ENCODE measurements around the gene GRIK1.

GRIK1 gene

DNA sequence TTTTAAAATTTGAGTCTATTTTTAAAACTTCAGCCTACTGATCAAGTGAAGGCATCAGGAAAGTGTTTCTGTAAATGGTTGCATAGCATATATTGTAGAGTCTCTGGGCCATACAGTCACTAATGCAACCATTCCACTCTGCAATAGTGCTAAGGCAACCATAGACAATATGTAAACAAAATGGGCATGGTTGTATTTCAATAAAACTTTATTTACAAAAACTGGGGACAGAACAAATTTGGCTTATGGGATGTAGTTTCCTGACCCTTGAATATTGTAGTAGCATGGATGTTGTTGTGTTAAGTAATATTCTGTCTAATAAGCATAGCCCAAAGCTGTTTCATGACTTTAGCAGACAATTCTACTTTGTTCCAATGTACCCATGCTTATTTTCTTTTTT lies 117.7 kb downstream of the GRIK1 start:
- Histone ChIP-seq H3K4me1 (ENCODE audit: control insufficient read depth, insufficient read depth, low read length) (no peaks in the 10 kb centered on the region), H3K4me3 (ENCODE audit: low read depth, low read length) (no peak overlapping the region), H3K9me3 (ENCODE audit: control insufficient read depth, insufficient read depth, low read depth, low read length) (no peaks in the 10 kb centered on the region), H3K27ac (ENCODE audit: extremely low read depth, low read depth, low read length) (no peak overlapping the region), H3K36me3 (ENCODE audit: control insufficient read depth in 2 of 2, insufficient read depth in 1 of 2, low read length in 2 of 2) (no peaks in the 10 kb centered on the region)
- ChIA-PET CTCF (interaction anchor here (1.2 kb wide), 1 partner anchor 27 kb away, joined by 3 read pairs; no protein-coding TSS in a partner anchor), POLR2A (no interaction called here)
- TF ChIP-seq ZBTB1 (tag by site-specific recombination; IDR thresholded peaks at IDR 0.05) (no peak), ZNF560 (tag by site-specific recombination; IDR thresholded peaks at IDR 0.05; ENCODE audit: borderline replicate concordance) (no peak), KLF8 (tag by site-specific recombination; IDR thresholded peaks at IDR 0.05) (no peak), GLI4 (tag by site-specific recombination; IDR thresholded peaks at IDR 0.05) (no peak), TCF7L2 (IDR thresholded peaks at IDR 0.05; ENCODE audit: borderline replicate concordance, low read depth, low read length) (no peak), YY1 (tag by site-specific recombination; IDR thresholded peaks at IDR 0.05) (no peak), RBAK (tag by site-specific recombination; IDR thresholded peaks at IDR 0.05) (no peak), ZNF302 (tag by site-specific recombination; IDR thresholded peaks at IDR 0.05; ENCODE audit: low read depth) (no peak), YY2 (tag by site-specific recombination; IDR thresholded peaks at IDR 0.05) (no peak), ZNF843 (tag by site-specific recombination; IDR thresholded peaks at IDR 0.05) (no peak), ZNF423 (tag by site-specific recombination; IDR thresholded peaks at IDR 0.05) (no peak), ZNF404 (tag by site-specific recombination; IDR thresholded peaks at IDR 0.05) (no peak), FEZF1 (tag by site-specific recombination; IDR thresholded peaks at IDR 0.05) (no peak)
- TF ChIP-seq, protein P1, sequence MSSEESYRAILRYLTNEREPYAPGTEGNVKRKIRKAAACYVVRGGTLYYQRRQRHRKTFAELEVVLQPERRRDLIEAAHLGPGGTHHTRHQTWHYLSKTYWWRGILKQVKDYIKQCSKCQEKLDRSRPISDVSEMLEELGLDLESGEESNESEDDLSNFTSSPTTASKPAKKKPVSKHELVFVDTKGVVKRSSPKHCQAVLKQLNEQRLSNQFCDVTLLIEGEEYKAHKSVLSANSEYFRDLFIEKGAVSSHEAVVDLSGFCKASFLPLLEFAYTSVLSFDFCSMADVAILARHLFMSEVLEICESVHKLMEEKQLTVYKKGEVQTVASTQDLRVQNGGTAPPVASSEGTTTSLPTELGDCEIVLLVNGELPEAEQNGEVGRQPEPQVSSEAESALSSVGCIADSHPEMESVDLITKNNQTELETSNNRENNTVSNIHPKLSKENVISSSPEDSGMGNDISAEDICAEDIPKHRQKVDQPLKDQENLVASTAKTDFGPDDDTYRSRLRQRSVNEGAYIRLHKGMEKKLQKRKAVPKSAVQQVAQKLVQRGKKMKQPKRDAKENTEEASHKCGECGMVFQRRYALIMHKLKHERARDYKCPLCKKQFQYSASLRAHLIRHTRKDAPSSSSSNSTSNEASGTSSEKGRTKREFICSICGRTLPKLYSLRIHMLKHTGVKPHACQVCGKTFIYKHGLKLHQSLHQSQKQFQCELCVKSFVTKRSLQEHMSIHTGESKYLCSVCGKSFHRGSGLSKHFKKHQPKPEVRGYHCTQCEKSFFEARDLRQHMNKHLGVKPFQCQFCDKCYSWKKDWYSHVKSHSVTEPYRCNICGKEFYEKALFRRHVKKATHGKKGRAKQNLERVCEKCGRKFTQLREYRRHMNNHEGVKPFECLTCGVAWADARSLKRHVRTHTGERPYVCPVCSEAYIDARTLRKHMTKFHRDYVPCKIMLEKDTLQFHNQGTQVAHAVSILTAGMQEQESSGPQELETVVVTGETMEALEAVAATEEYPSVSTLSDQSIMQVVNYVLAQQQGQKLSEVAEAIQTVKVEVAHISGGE (tag by site-specific recombination; conservative IDR thresholded peaks at IDR 0.05; ENCODE audit: low read depth): no peak

DNA sequence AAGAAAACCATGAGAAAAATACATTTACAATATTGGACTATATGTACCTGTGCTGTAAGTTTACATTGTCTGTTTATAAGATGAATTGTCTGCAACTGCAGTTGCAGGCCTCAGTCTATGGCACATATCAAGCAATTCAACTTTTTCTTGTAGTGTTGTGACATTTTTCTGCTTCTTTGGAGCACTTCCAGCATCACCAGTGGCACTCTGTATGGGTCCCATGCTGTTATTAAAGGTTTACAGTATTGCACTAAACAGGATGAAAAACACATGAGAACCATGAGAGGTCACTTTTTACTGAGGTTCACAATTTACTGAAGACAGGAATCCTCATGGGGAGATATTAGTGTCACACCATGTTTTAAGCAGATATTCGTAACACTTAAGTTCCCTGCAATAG lies 118.6 kb downstream of the GRIK1 start:
- Histone ChIP-seq H3K36me3 (ENCODE audit: control insufficient read depth in 2 of 2, insufficient read depth in 1 of 2, low read length in 2 of 2) (no peaks in the 10 kb centered on the region), H3K27ac (ENCODE audit: extremely low read depth, low read depth, low read length) (no peak overlapping the region), H3K9me3 (ENCODE audit: control insufficient read depth, insufficient read depth, low read depth, low read length) (no peaks in the 10 kb centered on the region), H3K4me3 (ENCODE audit: low read depth, low read length) (no peak overlapping the region), H3K4me1 (ENCODE audit: control insufficient read depth, insufficient read depth, low read length) (no peaks in the 10 kb centered on the region)
- TF ChIP-seq ZNF596 (tag by site-specific recombination; IDR thresholded peaks at IDR 0.05) (no peak), ZNF654 (tag by site-specific recombination; IDR thresholded peaks at IDR 0.05; ENCODE audit: low read depth) (no peak), HOXA7 (CRISPR knock-in tag; IDR thresholded peaks at IDR 0.05; ENCODE audit: borderline replicate concordance) (no peak), ZNF776 (tag by site-specific recombination; IDR thresholded peaks at IDR 0.05; ENCODE audit: borderline replicate concordance) (no peak), ZNF560 (tag by site-specific recombination; IDR thresholded peaks at IDR 0.05; ENCODE audit: borderline replicate concordance) (no peak), ZEB2 (tag by site-specific recombination; IDR thresholded peaks at IDR 0.05) (no peak)
- POLR2A ChIA-PET: no interaction called here
- CTCF ChIA-PET: no interaction called here

DNA sequence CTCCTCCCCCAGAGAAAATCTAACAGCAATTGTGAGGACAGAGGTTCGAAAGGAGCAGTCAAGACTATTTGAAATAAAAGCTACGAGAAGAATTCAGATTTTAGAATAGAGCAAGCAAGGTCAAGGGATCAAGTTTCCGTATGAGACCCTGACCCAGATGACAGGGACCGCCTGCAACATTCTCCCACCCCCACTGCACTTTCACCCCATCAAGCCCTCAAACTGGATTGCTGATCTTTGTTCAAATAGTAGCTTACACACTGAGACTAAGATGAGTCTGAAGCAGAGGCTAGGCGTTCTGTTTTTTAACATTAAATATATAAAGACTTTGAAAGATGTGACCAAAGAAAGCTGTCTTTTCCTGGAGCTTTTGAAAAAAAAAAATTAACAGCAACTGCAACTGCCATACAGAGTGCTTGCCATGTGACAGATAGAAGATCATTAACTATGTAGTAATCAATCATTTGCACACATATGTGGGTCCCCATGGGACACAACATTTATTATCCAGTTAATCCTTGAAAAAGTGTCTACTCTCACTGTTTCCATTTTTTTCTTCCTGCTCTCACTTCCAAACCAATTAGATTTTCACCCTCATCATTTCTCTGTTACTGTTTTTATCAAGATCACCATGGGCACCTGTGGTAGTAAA lies 120.0 kb downstream of the GRIK1 start:
- ChIA-PET CTCF (interaction anchor here (0.6 kb wide), 1 partner anchor 95 kb away, joined by 6 read pairs; no protein-coding TSS in a partner anchor), POLR2A (no interaction called here)
- H3K4me1 ChIP-seq (ENCODE audit: control insufficient read depth, insufficient read depth, low read length): no peaks in the 10 kb centered on the region
- TF ChIP-seq FEZF1 (tag by site-specific recombination; IDR thresholded peaks at IDR 0.05) (no peak), ZNF629 (tag by site-specific recombination; IDR thresholded peaks at IDR 0.05) (no peak), ZNF600 (tag by site-specific recombination; IDR thresholded peaks at IDR 0.05) (no peak), PATZ1 (tag by site-specific recombination; IDR thresholded peaks at IDR 0.05) (no peak), ZBTB48 (tag by site-specific recombination; IDR thresholded peaks at IDR 0.05) (no peak), ZNF645 (tag by site-specific recombination; IDR thresholded peaks at IDR 0.05) (no peak), ZBTB20 (tag by site-specific recombination; IDR thresholded peaks at IDR 0.05) (no peak), ZNF138 (tag by site-specific recombination; IDR thresholded peaks at IDR 0.05; ENCODE audit: borderline replicate concordance) (no peak), ZNF624 (tag by site-specific recombination; IDR thresholded peaks at IDR 0.05) (no peak), ZNF658 (tag by site-specific recombination; IDR thresholded peaks at IDR 0.05) (no peak)

More for the DNA sequence above, 120.0 kb downstream of the GRIK1 start:
- Histone ChIP-seq H3K4me3 (ENCODE audit: low read depth, low read length) (no peak overlapping the region), H3K27ac (ENCODE audit: extremely low read depth, low read depth, low read length) (no peak overlapping the region), H3K36me3 (ENCODE audit: control insufficient read depth in 2 of 2, insufficient read depth in 1 of 2, low read length in 2 of 2) (no peaks in the 10 kb centered on the region), H3K9me3 (ENCODE audit: control insufficient read depth, insufficient read depth, low read depth, low read length) (no peaks in the 10 kb centered on the region)
